DND-41 (cell line): ENCODE data around the gene MAN2C1.

Experiments
- ATAC-seq: fragments of 200-7000 bp; cut with Tn5 transposase; 3 replicates; pipeline ENCODE4 v1.9.1; 2021; ENCODE audit warnings: low read depth; ENCODE audit not compliant: insufficient read depth
- DNase-seq: peaks from one replicate; pipeline ENCODE4 v3.0.0-alpha.2; 2020
- H2AFZ ChIP-seq: 2 replicates; pipeline ENCODE4 v1.6.0; 2012; ENCODE audit warnings: low read depth, low read length
- H3K27ac ChIP-seq: 2 replicates; pipeline ENCODE4 v1.5.1; 2012; ENCODE audit warnings: low read length, inconsistent platforms
- H3K27me3 ChIP-seq: fragments of 200-600 bp; sonication (generic); 2 replicates; pipeline ENCODE4 v1.6.0; 2012; ENCODE audit warnings: low read length, mild to moderate bottlenecking, inconsistent platforms; ENCODE audit not compliant: insufficient read depth, poor library complexity
- H3K36me3 ChIP-seq: 2 replicates; pipeline ENCODE4 v1.5.1; 2012; ENCODE audit warnings: low read length, inconsistent platforms; ENCODE audit not compliant: insufficient read depth
- H3K4me1 ChIP-seq: 2 replicates; pipeline ENCODE4 v1.5.1; 2012; ENCODE audit warnings: mild to moderate bottlenecking, low read length; ENCODE audit not compliant: insufficient read depth
- H3K4me2 ChIP-seq: 2 replicates; pipeline ENCODE4 v1.6.0; 2012; ENCODE audit warnings: mild to moderate bottlenecking, moderate library complexity, low read length, inconsistent platforms; ENCODE audit not compliant: insufficient read depth
- H3K4me3 ChIP-seq, 2 experiments: fragments of 200-600 bp in 1 of 2; shearing (Covaris generic) in 1 of 2; 2 replicates each; pipeline ENCODE4 v1.5.1; 2012 to 2016; ENCODE audit warnings: inconsistent platforms in 2 of 2, low read length in 2 of 2, mild to moderate bottlenecking in 2 of 2, low read depth in 1 of 2, moderate library complexity in 1 of 2
- H3K79me2 ChIP-seq: 2 replicates; pipeline ENCODE4 v1.6.0; 2012; ENCODE audit warnings: low read length, inconsistent platforms; ENCODE audit not compliant: insufficient read depth
- H3K9ac ChIP-seq: 2 replicates; pipeline ENCODE4 v1.6.0; 2012; ENCODE audit warnings: low read depth, mild to moderate bottlenecking, inconsistent platforms, low read length, moderate library complexity
- H3K9me3 ChIP-seq: 2 replicates; pipeline ENCODE4 v1.5.1; 2012; ENCODE audit warnings: low read length, moderate library complexity, mild to moderate bottlenecking, inconsistent platforms; ENCODE audit not compliant: insufficient read depth, severe bottlenecking
- H4K20me1 ChIP-seq: 2 replicates; pipeline ENCODE4 v1.6.0; 2012; ENCODE audit warnings: low read length; ENCODE audit not compliant: insufficient read depth
- CTCF ChIP-seq: IDR thresholded peaks from 2 replicates; pipeline ENCODE4 v1.5.1; 2012; ENCODE audit warnings: borderline replicate concordance, low read length, moderate library complexity, mild to moderate bottlenecking; ENCODE audit not compliant: poor library complexity, severe bottlenecking; ENCODE audit errors: extremely low read depth
- EZH2 ChIP-seq: IDR thresholded peaks from 3 replicates; pipeline ENCODE4 v1.6.1; 2012; ENCODE audit warnings: borderline replicate concordance, low read depth, mild to moderate bottlenecking, moderate library complexity, low read length, inconsistent platforms; ENCODE audit not compliant: severe bottlenecking

MAN2C1 gene

GRCh38 chr15:75356517-75356916 lies 11.9 kb downstream of the MAN2C1 start:
- Histone ChIP-seq H3K27me3 (no peaks in the 10 kb centered on the region), H3K36me3 (peaks cover 46% of the 10 kb centered on the region), H2AFZ (no peak overlapping the region), H3K27ac (no peak overlapping the region), H4K20me1 (no peaks in the 10 kb centered on the region; the same call in 1 of the 2 replicates), H3K9me3 (no peaks in the 10 kb centered on the region), H3K4me2 (no peak overlapping the region), H3K4me3 (no peak overlapping the region), H3K79me2 (no peaks in the 10 kb centered on the region), H3K9ac (no peak overlapping the region), H3K4me1 (no peaks in the 10 kb centered on the region)
- DNase-seq (no peak), ATAC-seq (no peak)
- TF ChIP-seq EZH2 = no peak
- no peak for TF ChIP-seq CTCF

GRCh38 chr15:75356006-75356405 lies 12.4 kb downstream of the MAN2C1 start:
- Histone ChIP-seq H3K4me2 (no peak overlapping the region), H3K79me2 (no peaks in the 10 kb centered on the region), H3K27ac (no peak overlapping the region), H3K36me3 (peaks cover 41% of the 10 kb centered on the region), H3K27me3 (no peaks in the 10 kb centered on the region), H3K4me3 (no peak overlapping the region), H3K9ac (no peak overlapping the region), H3K4me1 (peaks cover 3% of the 10 kb centered on the region; the same call in 1 of the 2 replicates), H3K9me3 (no peaks in the 10 kb centered on the region), H4K20me1 (no peaks in the 10 kb centered on the region; the same call in 1 of the 2 replicates), H2AFZ (no peak overlapping the region)
- ATAC-seq (no peak), DNase-seq (no peak)
- TF ChIP-seq EZH2 (no peak), CTCF (no peak)

- no peak for TF ChIP-seq CTCF
- TF ChIP-seq EZH2 = no peak
- ATAC-seq (no peak), DNase-seq (no peak)
- no peak overlapping the region for H3K27ac ChIP-seq
- H3K4me1 ChIP-seq = peaks cover 9% of the 10 kb centered on the region
- no peak overlapping the region for H3K9ac ChIP-seq
- no peaks in the 10 kb centered on the region for H3K9me3 ChIP-seq
- no peak overlapping the region for H3K4me2 ChIP-seq
- H2AFZ ChIP-seq = no peak overlapping the region
- no peaks in the 10 kb centered on the region for H3K79me2 ChIP-seq
- no peaks in the 10 kb centered on the region for H3K27me3 ChIP-seq
- H3K4me3 ChIP-seq = no peak overlapping the region
- no peaks in the 10 kb centered on the region; the same call in 1 of the 2 replicates for H4K20me1 ChIP-seq
- peaks cover 36% of the 10 kb centered on the region for H3K36me3 ChIP-seq
These were observed 13.0 kb downstream of the MAN2C1 start for GRCh38 chr15:75355369-75355768.

GRCh38 chr15:75354454-75354853 lies 14.0 kb downstream of the MAN2C1 start:
- Histone ChIP-seq H3K4me2 (no peak overlapping the region), H3K27ac (no peak overlapping the region), H3K9me3 (peaks cover 2% of the 10 kb centered on the region), H3K4me1 (peaks cover 19% of the 10 kb centered on the region), H3K36me3 (peaks cover 26% of the 10 kb centered on the region), H2AFZ (no peak overlapping the region), H3K4me3 (no peak overlapping the region), H3K9ac (no peak overlapping the region), H3K27me3 (no peaks in the 10 kb centered on the region), H3K79me2 (no peaks in the 10 kb centered on the region), H4K20me1 (no peaks in the 10 kb centered on the region; the same call in 1 of the 2 replicates)
- DNase-seq (no peak), ATAC-seq (no peak)
- no peak for TF ChIP-seq EZH2
- no peak for TF ChIP-seq CTCF
